Stimulated activated CD4-positive, alpha-beta T cell treated with anti-CD3 and anti-CD28 coated beads, Interleukin-4, amount 100 ng/mL, for 1 hour (primary cell): ENCODE data around the gene LRFN2.

ENCODE experiments used
- DNase-seq: peaks from one replicate; pipeline ENCODE4 v3.0.0-alpha.2; 2020

LRFN2 gene

DNA sequence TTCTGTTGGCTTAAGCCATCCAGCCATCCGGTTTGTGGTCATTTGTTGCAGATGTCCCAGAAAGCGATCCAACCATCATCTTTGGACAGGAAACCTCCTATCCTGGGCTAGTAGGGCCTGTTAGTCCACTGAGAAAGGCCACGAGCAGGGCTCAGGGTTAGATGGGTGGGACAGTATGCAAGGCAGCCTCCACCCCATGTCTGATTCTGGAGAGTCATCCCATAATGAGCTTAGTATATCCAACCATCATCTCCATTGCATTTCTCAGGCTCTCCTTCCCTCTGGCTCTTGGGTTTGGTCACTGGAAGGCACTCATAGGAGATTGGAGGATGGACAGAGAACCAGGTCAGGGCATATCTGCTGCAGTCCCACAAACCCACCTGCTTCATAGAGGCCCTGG lies 117.8 kb downstream of the LRFN2 start:
- DNase-seq = no peak

DNA sequence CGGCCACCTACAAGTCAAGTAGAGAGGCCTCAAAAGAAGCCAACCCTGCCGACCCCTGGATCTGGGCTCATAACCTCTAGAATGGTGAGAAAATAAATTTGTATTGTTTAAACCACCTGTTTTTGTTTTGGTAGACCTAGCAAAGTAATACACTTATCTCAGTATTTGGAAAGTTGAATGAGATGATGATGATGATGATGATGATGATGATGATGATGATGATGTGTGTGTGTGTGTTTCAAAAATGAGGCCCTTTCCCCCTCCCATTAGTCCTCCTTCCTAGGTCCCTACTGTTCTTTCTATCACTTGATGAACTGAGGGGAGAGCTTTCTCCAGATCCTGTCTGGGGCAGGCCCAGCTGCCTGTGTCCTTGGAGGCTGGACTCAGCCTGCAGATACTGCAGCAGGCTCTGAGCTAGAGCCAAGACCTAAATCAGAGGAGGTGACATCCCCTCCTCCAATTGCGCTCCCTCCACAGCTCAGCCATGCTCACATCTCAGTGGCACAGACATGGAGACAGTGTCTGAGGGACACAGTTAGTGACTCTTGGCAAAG lies 120.1 kb downstream of the LRFN2 start:
- DNase-seq = no peak

DNA sequence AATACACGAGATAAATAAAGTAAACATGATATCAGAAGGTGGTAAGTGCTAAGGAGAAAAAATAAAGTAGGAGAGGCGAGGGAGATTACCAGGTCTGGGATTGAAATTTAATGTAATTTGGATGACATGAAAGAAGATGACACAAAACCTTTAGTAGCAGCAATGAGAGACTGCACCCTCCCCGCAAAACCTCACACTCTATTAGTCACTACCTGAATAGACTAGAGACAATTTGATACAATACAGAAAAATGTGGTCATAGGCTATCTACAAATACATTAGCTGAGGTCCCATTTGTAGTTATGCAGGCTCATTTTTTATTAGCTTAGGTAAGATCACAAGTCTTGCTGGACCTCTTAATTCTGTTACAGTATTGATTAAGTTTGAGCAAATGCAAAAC lies 125.5 kb downstream of the LRFN2 start:
- no peak for DNase-seq

DNA sequence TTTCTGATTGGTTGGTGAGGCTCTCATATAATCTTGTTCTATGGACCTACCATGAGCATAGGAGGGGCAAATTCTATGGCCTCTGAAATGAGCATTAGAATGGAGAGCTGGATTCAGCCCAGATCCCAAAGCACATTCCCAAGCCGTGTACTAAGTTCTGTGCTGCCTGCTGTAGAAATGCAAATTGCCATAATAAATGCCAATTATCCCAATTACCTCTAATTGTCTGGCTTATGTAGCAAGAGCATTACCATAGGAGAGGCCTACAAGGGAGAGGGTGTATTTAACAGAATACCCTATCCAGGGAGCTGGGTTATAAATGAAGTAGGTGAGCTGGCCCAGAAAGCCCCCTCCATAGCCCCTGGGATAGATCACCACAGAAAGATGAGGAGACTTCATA lies 126.8 kb downstream of the LRFN2 start:
- DNase-seq = no peak

DNA sequence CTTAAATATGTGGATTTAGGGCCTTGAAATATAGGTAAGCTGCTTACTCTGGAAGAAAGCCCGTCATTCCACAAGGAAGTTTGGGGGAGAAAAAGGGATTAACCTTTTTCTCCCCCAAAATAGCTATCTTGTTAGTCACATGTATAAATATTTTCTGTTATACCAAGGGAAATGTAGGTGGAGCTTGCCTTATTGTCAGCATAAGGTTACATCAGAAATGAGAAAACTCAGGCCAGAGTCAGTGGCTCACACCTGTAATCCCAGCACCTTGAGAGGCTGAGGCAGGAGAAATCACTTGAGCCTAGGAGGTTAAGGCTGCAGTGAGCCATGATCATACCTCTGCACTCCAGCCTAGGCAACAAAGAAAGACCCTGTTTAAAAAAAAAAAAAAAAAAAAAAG lies 129.9 kb downstream of the LRFN2 start:
- DNase-seq = no peak

DNA sequence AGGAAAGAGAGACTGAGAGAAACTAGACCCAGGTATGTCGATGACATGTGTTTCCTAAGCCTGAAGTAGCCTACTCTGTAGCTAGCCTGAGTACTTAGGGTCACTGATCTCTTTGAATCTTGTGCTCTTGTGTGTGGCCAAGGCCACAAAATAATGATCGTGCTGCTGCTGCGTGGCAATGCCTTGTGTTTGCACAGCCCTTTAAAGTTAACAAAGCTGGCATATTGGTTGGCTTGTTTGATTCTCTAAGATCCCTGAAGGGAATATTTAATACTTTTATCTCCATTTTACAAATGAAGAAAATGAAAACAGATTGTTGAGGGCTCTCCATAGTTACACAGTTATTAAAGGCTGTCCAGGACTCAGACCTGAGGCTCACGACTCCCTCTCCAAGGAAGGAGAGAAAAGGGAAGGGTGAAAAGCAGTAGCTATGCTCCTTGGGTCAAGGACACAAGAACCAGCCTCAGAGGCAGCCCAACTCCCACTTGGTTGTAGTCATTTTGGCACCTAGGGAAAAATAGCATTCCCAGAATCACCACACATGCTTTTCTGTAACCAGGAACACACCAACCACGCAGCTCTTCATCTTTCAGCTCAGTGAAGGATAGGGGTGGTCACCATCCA lies 130.7 kb downstream of the LRFN2 start:
- DNase-seq = no peak

DNA sequence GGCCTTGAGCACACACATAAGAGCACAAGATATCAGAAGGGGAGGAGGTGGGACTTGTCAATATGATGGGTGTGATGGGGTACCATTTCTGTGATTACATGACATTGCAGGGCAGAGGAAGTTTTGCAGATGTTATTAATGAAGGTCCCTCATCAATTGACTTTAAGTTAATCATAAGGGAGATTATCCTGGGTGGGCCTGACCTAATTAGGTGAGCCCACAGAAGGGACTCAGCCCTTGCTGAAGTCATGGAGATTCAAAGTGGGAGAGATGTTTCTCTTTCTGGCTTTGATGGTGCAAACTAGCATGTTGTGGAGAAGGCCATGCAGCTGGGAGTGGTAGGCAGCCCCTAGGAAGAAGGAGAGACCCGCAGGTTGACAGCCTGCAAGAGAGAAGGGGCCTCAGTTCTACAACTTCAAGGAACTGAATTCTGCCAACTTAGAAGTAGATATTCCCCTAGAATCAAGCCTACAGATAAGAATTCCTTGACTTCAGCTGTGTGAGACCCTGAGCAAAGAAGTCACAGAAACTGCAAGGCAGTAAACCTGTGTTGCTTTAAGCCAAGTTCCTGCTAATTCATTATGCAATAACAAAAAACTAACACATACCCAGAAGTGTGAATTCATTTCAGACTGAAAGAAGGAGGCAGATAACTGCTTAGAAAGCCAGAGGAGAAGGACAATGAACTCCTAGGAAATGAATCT lies 131.3 kb downstream of the LRFN2 start:
- no peak for DNase-seq

DNA sequence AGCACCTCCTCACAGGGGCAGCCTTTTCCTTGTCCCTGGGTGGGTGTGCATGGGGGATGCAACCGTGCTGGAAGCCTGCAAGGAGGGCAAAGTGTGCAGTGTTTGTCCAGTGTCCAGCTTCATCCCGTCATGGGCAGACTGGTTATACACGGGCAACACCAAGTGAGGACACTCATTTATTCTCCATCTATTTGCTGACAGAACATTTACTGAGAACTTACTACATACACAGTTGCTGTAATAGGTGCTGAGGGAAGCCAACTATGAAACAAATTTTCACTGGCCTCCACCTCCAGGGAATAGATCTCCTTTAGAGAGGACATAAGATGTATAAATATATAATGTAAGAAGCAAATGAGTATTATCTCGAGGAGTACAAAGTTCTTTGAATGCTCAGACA lies 136.7 kb downstream of the LRFN2 start:
- DNase-seq = no peak

DNA sequence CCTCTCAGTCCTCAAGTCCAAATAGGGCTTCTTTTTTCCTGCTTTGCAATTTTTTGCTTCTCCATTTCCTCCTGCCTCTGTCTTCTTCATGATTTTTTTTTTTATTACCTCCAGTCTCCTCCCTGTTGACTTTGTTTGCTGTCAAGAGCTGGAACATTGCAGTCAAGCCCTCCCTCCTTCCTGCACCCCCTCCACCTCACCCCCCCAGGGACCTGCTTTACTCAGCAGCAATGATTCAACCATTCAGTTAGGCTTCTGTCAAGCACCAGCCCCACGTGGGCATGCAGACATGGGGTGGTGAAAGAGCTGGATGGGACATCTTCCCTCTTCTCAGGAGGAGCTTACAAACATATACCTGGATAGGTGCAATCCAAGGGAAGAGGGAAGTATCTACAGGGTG lies 142.4 kb downstream of the LRFN2 start:
- DNase-seq = no peak

DNA sequence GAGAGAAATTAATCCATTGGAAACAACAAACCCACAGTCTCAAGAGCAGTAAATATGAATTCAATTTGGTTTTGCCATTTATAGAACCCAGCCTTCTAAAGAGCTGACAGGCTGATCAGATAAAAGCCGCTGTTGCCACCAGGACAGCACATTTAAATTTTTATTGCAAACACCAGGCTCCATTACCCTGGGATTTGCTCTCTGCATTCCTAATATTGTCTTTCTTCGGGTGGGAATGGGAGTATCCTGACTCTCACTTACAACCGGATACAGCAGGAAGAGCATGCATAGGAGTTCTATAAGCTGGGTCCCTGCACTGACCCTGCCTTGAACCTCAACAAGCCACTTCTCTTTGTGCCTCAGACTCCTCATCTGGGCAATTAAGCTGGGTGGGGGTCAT lies 142.9 kb downstream of the LRFN2 start:
- no peak for DNase-seq

DNA sequence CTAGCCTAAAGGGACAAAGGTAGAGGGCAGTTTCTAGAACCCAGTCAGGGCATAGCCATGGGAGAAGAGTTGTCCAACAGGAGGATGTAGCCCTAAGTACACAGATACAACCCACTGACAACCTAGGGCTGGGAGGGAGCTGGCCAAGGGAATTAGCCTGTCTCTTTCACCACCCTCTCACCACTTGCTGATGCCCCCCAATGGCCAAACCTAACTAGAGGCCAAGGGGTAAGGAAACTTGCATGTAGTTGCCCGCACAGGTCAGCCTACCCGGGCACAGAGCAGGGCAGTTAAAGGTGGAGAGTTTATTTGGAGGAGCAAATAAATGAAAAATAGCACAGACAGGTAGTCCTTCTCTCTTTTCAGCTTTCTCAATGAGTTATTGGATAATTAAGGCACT lies 143.3 kb downstream of the LRFN2 start:
- DNase-seq = no peak

DNA sequence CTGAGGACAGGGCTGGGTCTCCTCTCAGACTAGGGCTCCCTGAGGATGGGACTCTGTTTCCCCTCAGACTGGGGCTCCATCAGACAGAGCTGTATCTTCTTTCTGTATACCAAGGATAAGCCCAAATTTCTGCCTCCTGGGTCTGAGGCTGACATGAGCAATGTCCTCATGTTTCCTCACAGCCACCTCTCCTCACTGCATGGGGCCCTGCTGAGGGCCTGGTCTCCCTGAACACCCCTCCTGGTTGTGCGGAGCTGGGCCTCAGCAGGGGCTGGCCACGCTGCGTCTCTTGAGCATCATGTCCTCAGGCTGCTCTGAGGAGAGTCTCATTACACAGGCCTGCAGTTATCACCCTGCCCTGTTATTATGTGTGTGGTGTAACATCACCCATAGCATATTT lies 144.6 kb downstream of the LRFN2 start:
- no peak for DNase-seq

DNA sequence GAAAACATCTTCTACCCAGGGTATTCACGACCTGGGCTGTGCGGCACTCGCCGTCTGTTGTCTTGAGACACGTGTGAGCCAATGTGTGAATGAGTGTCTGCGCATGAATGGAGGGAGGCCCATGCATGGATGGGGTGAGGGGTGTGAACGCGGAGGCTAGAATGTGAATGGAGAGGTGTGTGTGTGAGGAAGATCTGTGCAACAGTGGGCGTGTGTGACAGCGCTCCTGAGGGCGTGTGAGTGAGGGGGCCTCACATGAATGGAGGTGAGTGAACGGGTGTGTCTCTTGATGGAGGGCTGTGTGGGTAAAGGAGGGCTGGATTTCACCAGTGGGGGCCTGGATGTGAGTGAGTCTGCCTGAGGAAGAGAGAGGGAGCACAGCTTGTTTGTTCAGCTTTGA lies 146.0 kb downstream of the LRFN2 start:
- no peak for DNase-seq

DNA sequence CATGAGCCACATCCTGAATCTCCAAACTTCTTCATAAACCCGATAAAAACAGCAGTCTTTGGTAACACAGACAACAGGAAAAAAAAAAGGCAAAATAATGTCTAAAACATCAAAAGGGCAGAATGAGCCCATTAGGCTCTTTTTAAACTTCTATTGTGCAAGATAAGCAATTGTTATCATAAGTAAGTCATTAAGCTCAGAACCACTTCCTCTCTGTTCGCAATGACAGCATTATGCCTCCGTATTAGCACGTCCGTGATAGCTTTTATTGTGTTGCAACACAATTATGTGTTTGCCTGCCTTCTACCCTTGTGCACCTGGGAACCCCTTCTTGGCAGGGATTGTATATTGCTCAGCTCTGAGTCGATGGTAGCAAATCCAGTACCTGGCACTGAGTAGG lies 147.1 kb downstream of the LRFN2 start:
- no peak for DNase-seq

DNA sequence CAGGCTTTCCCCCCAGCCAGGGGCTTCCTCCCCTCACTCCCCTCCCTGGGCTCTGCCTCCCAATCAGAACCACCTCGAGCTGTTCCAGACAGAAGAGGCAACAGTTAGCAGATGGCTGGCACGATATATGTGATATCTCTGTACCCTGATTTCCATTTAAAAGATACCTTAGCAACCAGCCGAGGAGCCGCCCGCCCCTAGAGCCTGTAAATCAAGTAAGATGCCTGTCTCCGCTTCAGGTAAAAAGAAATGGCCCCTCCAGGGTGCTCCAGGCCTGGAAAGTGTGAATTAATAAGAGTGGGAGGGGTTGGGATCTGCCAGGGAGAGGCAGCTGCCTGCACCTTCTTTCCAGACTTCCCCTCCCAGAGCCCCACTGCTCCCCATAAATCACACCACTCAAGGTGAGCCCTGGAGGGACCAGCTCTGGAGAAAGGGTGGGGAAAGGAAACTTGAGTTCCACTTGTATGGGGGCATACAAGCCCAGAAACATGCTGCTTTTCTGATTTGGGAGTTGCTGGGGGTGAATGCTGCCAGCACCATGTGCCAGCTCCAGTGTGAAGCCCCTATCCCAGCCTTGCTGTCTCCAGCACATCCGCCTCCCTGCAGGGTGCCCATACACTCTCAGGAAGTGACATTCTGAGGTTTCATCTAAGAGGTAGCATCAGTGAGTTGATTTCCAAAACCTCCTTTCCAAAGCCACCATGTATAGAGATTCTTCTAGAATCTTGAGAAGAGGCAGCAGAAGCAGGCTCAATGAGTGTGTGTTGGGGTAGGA lies 148.0 kb downstream of the LRFN2 start:
- no peak for DNase-seq

DNA sequence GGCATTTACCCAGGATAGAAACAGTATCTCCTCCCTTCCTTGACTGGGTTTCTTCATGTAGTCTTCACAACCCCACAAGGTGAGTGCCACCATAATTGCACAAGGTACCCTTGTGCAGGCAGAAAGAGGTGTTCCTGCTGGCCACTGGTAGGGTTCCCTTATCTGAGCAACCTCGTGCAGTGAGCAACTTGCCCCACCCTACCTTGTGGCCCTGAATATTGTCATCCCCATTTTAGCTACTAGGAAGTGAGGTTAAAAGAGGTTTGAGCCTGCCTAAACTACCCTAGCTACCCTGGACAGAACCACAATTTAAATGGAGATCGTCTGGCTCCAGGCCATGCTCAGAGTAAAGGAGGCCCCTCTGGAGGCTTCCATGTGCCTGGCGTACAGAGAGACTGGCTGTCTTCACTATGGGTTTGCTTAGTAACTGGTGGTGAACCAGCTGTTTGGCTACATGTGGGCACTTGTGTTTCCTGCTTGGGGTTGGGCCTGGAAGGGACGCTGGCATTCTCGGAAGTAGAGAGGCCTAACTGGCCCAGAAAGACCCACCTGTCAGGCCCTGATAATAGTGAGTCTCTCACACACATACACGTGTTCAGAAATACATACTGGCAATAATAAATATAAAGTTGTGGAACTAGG lies 148.8 kb downstream of the LRFN2 start:
- no peak for DNase-seq

DNA sequence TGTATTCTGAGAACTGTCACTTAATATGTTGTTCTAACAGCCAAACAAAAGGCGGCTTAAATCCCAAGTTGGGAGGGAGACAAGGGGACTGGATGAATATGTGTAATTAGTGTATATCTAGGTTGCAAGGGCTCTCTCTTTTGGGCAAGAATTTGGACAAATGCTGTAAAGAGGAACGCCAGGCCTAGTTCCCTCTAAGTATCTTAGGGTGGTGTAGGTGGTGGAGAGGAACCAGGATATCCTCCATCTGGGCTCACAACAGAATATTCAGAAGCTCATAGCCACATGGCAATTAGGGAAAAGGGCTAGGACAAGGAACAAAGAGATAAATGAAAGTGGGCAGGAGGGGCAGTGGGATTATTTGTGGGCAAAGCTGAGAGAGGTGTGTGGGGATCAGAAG lies 149.5 kb downstream of the LRFN2 start:
- DNase-seq = no peak

DNA sequence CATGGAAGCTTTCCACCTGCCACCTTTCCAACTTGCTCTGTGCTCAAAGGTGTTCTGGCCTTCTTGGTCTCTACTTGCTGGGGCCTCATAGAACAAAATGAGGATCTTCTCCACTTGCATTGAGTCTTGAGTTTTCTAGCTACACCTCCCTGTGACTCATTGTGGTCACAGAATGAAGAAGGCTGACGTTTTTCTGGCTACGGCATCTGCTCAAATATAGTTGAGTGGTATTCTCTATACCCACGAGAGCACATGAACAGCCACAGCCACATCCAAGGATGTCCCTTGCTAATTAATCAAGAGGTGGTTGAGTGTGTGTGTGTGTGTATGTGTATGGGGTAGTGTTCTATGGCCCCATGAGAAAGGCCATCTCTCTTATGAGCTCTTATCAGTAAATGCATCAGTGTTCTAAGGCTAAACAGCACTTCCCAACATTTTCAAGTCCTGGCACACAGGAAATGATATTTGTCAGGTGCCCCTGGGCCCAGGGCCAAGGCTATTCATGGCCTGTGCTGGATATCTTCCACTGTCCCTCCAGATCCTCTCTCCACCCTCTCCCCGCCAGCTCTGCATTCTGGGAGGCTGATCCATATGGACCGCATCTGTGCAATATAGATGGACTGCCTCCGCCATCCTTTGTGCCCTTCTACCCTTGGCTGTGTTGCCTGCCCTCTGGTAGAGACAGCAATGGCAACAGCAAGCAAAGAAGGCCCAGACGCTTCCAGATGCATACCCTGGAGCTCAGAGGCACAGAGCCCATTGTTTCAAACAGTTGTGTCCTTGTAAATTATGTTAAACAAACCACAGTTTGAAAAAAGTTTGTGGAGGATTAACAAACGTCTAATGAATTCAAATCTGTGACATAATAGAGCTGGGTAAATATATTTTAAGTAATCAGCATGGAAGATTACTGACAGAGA lies 150.2 kb downstream of the LRFN2 start:
- no peak for DNase-seq

DNA sequence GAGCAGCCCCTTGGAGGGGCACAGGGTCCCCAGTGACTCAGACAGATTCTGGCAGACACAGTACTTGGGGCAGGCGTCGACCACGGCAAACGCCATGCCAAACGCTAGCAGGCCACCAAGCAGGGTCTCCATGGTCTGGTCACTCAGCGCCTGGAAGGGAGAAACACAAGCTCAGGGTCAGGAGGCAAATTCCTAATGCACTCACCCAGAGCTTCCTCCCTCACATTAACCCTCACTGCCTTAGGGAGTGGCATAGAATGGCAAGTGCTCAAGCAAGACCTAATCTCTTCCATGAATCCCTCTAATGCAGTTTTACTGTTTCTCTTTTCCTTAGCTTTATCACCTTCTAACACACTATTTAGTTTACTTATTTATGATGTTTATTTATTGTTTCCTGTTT lies 154.2 kb downstream of the LRFN2 start:
- no peak for DNase-seq

DNA sequence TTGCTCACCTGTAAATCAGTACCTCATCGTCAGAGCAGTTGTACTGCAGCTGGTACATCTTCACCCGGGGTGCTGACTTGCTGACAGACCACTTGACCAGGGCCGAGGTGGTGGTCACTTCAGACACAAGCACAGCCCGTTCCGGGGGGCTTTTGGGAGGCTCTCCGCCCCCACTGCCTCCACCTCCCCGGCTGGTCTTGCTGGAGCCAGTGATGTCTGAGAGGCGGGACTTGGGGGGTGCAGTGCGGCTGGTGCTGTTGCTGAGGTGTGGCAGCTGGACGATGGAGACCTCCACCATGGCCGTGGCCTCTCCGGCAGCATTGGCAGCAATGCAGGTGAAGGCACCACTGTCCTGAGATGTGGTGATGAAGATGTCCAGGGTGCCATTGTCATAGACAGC lies 155.5 kb downstream of the LRFN2 start:
- no peak for DNase-seq

DNA sequence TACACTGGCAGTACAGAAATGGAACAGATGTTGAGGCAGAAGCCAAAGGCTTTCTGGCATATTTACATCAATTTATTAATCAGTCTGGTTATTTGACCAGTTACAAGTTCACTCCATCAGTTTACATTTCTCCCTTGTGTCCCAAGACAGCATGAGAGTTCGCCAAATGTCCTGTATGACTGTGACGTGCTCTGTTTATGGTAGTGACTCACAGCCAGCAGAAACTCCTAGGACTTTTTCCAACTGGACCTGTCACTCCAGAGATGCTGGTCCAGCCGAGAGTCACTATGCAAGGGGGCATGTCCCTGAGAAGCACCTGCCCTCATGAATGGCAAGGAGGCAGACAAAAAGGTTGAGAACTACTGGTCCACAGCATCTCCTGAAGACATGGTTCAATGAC lies 160.0 kb downstream of the LRFN2 start:
- DNase-seq = no peak

DNA sequence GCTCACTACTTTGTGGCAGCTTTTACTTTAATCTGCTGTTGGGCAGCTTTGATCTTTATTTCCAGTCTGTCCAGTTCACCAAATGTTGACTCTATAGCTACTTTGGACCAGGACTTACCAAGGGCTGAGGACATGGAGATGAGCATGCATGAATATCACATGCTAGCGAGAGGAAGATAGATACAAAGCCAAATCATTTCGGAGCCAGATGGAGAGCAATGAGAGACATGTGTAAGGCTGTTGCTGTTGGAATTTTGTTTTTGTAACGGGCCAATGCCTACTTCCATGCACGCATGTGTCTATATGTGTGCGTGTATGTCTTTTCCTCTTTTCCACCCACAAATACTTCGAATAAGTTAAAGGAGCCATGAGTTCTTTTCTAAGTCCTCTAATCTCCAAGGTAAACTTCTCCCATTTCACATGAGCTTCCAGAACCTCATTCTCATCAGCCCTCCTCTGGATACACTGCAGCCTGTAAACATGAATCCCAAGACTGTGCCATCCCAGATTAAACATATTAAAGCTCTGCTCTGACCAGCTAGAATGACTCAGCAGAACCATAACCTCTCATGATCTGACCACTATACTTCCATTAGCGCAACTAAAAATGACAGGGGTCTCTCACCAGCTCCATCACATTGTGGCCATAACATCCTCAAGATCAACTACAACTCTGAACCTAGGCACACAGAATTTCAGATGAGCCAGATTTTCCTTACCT lies 160.7 kb downstream of the LRFN2 start:
- no peak for DNase-seq
